Hepatocyte (in vitro differentiated cells): ENCODE measurements around the gene MOSMO.

Experiments used
- EZH2 ChIP-seq: fragments of 200-600 bp; sonication (generic); IDR thresholded peaks from 2 replicates; pipeline ENCODE4 v1.6.1; 2016; ENCODE audit warnings: antibody characterized with exemption, mild to moderate bottlenecking, borderline replicate concordance
- EZH2phosphoT487 ChIP-seq: fragments of 200-600 bp; sonication (generic); IDR thresholded peaks from one replicate; pipeline ENCODE4 v1.6.1; 2018; ENCODE audit warnings: antibody characterized with exemption, mild to moderate bottlenecking, low read depth, moderate library complexity; ENCODE audit not compliant: unreplicated experiment, severe bottlenecking
- TF ChIP-seq, protein P1 (sequence below): fragments of 200-600 bp; sonication (generic); IDR thresholded peaks from 2 replicates; pipeline ENCODE4 v1.5.1; 2016; ENCODE audit warnings: antibody characterized with exemption, mild to moderate bottlenecking; ENCODE audit not compliant: poor library complexity

DNA sequence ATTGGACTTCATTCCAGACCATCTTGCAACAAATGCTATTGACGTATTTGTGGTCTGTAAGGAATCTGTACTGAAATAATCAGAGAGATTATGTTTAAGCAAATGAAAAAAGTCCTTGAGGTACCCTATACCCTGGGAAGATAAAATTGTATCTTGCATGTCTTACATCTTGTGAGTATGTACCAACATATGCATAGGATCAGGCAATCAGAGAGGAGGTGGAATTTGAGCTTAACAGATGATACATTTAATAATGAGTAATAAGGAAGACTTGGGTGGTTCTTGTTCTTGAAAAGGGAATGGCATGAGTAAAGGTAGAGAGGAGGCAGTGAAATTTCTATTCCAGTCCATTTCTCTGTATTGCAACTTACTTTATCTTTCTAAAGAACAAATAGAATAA is 10.6 kb downstream of the MOSMO start:
- TF ChIP-seq, protein P1, sequence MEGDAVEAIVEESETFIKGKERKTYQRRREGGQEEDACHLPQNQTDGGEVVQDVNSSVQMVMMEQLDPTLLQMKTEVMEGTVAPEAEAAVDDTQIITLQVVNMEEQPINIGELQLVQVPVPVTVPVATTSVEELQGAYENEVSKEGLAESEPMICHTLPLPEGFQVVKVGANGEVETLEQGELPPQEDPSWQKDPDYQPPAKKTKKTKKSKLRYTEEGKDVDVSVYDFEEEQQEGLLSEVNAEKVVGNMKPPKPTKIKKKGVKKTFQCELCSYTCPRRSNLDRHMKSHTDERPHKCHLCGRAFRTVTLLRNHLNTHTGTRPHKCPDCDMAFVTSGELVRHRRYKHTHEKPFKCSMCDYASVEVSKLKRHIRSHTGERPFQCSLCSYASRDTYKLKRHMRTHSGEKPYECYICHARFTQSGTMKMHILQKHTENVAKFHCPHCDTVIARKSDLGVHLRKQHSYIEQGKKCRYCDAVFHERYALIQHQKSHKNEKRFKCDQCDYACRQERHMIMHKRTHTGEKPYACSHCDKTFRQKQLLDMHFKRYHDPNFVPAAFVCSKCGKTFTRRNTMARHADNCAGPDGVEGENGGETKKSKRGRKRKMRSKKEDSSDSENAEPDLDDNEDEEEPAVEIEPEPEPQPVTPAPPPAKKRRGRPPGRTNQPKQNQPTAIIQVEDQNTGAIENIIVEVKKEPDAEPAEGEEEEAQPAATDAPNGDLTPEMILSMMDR = no peak
- TF ChIP-seq EZH2 = no peak
- no peak for TF ChIP-seq EZH2phosphoT487
